ENCODE measurements around the gene RFT1.
"Not testable (repeated sequence)": the region's sequence is repeated elsewhere in the genome, so short reads cannot be mapped to it uniquely, and the experiment has no call there.

The RFT1 gene

DNA sequence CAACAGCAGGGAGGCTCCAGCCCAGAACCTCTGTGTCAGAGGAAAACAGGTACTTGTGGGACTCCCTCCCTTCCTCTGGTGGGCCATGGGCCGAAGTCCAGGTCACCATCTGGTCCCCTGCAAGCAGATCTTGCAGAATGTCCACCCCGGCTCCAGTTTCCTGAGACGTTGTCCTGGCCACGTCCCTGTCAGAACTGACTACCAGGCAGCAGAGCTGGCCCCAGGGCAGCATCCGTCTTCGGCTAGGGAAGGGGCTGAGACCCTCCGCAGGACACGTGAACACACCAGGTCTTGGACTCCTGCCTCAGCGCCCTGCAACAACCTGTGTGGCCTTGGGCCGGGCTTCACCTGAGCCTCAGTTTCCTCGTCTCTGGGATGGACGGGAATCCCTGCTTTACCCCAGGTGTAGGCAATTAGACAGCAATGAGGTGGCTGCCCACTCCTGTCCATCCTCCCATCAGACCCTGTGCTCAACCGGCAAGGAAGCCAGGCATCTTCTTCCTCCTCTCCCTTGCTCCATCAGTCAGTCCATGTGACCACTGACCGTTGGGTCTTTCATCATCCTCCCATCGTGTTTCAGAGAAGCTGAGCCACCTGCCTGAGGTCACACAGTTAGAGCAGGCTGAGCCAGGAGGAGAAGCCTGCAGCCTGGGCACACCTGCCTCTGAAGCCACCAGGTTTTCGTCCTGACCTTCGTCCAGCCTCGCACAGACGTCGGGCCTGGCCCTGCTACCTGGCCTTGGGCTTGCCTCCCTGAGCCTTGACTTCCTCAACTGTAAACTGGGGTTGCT is 21.8 kb upstream of the RFT1 start:
- H3K4me3 ChIP-seq (ENCODE audit: low read depth, low read length) = no peak overlapping the region
- DNase-seq (ENCODE audit: low read depth) = no peak
- TF ChIP-seq CTCF (IDR thresholded peaks at IDR 0.05; ENCODE audit: control insufficient read depth, extremely low read depth, insufficient read depth) = no peak

DNA sequence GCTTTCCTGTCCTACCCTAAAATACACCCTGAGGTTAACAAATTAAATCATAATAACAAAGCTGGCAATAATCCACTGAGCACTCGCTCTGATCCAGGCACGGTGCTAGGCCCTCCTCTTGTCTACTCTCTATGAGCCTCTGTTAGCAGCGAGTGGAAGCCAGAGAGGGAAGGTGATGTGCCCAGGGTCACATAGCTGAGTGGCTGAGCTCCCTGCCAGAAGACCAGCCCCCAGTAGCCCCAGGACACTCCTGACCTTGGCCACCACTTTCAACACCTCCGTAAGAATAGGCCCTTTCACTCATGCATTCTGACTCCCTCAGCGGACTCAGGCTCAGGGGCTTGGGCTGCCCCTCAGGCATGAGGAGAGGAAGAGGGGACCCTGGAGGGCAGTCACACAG is 21.2 kb upstream of the RFT1 start:
- TF ChIP-seq CTCF (IDR thresholded peaks at IDR 0.05; ENCODE audit: control insufficient read depth, extremely low read depth, insufficient read depth) = no peak
- no peak overlapping the region for H3K4me3 ChIP-seq (ENCODE audit: low read depth, low read length)
- DNase-seq (ENCODE audit: low read depth) = no peak

GRCh38 chr3:53151086-53151438 is 20.8 kb upstream of the RFT1 start:
- DNase-seq (ENCODE audit: low read depth); H3K4me3 ChIP-seq (ENCODE audit: low read depth, low read length): not testable (repeated sequence)

DNA sequence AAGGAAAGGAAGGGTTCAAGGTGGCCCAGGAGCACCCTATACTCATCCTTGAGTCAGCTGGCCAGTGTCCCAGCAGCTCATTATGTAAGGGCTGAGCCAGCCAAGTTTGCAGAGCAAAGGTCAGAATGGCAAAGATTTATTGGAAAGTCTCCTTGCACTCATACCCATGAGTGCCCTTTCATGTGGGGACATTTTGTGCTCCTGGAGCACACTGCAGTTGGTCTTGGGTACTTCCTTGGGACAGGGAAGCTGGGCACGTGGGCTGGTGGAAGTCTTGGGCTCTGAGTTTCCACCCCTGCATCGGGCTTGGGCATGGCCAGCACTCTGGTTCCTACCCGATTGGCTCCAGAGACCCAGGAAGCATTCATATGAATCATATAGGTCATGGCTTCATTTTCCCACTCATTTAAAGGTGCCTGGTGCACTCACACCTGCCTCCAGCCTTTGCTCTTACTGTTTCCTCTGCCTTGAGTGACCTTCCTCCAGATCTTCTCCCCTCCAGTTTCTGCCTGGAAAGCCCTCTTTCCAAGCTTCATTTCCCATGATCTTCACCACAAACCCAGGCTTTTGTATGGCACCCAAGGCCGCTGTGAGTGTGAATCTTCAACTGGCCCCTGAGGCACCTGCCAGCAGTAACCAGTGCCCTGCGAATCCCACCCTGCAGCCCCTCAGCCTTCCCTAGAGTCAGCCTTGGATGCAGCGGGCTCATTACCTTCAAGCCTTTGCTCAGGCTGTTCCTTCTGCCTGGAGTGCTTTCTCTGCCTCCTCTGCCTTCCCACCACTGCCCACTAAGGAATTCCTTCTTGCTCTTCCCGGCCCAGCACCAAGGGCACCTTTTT is 20.2 kb upstream of the RFT1 start:
- no peak for TF ChIP-seq CTCF (IDR thresholded peaks at IDR 0.05; ENCODE audit: control insufficient read depth, extremely low read depth, insufficient read depth)
- H3K4me3 ChIP-seq (ENCODE audit: low read depth, low read length) = no peak overlapping the region
- DNase-seq (ENCODE audit: low read depth) = peak; percentile 82

GRCh38 chr3:53149699-53150098 is 19.5 kb upstream of the RFT1 start:
- no peak overlapping the region for H3K4me3 ChIP-seq (ENCODE audit: low read depth, low read length)
- no peak for DNase-seq (ENCODE audit: low read depth)
- no peak for TF ChIP-seq CTCF (IDR thresholded peaks at IDR 0.05; ENCODE audit: control insufficient read depth, extremely low read depth, insufficient read depth)

DNA sequence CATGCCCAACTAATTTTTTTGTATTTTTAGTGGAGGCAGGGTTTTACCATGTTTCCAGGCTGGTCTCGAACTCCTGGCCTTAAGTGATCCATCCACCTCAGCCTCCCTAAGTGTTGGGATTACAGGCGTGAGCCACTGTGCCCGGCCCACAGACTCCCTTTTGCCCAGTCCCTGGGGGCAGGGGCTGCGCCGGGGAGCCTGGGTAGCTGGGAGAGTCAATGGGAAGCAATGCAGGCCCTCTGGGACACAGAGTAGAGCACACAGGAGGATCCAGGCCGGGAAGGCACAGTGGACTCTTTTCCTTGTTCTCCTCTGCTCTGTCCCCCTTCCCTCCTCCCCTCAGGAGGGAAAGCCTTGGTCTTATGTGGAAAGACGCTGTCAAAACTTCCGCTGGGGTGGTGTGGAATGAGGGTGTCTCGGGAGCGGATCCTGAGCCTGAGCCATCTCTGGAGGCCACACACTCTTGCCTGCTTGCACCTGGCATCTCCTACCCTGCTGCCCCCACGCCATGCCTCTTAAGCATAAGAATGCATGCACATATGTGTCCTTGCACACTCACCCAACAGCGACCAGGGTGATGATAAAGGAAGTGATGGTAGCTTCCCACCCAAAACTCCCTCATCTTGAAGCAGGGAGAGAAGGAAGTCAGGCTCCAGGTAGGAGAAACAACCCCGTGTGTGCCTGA is 18.9 kb upstream of the RFT1 start:
- no peak for DNase-seq (ENCODE audit: low read depth)
- no peak overlapping the region for H3K4me3 ChIP-seq (ENCODE audit: low read depth, low read length)
- no peak for TF ChIP-seq CTCF (IDR thresholded peaks at IDR 0.05; ENCODE audit: control insufficient read depth, extremely low read depth, insufficient read depth)

GRCh38 chr3:53147903-53148400 is 17.7 kb upstream of the RFT1 start:
- TF ChIP-seq CTCF (IDR thresholded peaks at IDR 0.05; ENCODE audit: control insufficient read depth, extremely low read depth, insufficient read depth) = no peak
- H3K4me3 ChIP-seq (ENCODE audit: low read depth, low read length) = no peak overlapping the region
- no peak for DNase-seq (ENCODE audit: low read depth)

Data from LNCaP clone FGC (cell line).